CMK (cell line): ENCODE measurements around the gene IRS1.
A peak's percentile ranks its signal among the peaks of the same experiment; 100 is the strongest.

Experiments used
- DNase-seq: peaks from one replicate; pipeline ENCODE4 v3.0.0-alpha.2; 2010; ENCODE audit warnings: low read depth

Gene IRS1

DNA sequence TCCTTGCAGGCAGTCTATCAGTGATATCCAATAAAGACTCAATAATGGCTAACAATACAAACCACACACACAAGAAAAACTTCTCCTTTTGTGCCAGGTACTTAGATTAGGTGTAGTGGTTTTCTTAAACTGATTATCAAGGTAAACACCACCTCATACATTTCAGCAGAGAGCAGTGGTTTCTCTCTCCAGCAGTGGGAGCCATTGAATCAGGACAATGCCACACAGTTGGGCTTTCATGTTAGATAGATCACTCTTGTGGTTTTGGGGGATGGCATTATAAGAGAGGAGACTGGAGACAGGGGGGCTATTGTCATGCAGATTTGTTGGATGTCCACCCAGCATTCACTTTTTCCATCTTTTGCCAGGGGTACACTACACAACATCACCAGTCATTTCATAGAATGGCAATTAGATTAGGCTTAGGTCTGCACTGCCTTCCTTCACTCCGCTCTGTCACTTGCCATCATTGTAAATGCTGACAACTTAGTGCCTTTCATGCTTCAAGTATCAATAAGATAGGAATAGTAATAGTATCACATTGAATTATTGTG is 13.6 kb upstream of the IRS1 start:
- DNase-seq: no peak

DNA sequence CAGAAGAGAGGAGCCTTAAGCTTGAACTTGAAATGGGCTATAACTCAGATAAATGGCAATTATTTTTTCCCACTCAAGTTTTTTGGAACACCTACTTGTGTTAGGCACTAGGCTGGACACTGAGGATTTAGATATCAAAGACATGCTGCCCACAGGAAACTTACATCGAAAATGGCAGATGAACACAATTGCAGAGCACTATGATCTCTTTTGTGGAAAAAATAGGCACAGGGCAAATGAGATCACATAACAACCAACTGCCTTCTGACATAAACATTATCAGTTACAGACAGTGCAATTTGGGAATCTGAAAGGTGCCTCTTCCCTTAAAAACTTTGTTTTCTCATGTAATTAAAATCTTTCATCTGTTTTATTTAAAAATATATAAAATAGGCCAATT is 3.8 kb upstream of the IRS1 start:
- DNase-seq: no peak

DNA sequence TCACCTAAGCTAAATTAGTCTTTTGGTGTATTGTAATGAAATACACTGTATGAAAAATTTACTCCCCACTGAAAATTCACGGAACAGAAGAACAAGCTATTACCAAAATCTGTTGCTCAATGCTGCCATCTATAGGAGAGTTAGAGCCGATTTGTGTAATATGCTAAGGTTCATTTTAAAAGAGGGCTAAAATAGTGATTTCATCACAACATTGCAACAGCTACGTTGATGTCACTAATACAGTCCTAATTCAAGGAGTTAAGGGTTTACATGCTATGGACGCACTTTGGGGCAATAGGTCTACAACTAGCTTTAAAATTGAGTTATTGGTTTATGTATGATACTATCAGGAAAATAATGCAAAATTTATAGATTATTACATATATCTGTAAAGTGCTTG is 3.0 kb upstream of the IRS1 start:
- DNase-seq: no peak

DNA sequence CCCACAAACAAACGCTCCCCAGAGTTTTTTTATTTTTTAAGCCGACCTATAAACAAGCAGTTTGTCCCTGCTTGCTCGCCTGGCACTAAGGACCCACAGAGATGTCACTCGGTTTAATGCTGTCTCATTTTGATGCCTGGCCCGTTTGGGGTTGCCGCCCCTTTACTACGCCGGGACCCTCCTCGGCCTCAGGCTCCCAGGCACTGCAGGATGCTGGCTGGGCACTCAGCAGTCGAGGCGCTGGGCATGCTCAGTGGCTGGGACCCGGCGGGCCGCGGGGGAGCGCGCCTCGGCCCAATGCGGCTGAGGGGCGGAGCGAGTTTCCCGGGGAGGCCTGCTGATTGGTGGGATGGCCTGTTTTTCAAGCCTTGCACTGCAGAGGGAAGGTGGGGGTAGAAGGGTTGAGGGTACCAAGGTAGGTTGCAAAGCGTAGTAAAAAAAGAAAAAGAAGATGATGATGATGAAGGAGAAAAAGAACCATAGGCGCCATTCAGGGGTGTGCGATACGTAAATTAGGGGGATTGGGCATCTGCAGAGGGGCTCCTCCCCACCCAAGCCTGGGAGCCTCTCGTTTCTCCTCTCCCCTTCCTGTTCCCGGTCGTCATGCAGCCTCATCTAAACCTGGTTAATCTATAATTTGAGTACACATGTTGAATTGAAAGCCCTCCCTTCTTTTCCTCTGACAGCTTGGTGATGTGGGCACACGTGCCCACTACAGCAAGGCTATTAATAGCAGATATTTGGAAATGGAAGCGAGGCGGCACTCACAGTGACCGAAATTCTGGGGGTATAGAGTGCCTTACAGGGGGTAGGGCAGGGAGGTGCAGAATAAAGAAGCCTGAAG is 1.5 kb upstream of the IRS1 start:
- DNase-seq: no peak

DNA sequence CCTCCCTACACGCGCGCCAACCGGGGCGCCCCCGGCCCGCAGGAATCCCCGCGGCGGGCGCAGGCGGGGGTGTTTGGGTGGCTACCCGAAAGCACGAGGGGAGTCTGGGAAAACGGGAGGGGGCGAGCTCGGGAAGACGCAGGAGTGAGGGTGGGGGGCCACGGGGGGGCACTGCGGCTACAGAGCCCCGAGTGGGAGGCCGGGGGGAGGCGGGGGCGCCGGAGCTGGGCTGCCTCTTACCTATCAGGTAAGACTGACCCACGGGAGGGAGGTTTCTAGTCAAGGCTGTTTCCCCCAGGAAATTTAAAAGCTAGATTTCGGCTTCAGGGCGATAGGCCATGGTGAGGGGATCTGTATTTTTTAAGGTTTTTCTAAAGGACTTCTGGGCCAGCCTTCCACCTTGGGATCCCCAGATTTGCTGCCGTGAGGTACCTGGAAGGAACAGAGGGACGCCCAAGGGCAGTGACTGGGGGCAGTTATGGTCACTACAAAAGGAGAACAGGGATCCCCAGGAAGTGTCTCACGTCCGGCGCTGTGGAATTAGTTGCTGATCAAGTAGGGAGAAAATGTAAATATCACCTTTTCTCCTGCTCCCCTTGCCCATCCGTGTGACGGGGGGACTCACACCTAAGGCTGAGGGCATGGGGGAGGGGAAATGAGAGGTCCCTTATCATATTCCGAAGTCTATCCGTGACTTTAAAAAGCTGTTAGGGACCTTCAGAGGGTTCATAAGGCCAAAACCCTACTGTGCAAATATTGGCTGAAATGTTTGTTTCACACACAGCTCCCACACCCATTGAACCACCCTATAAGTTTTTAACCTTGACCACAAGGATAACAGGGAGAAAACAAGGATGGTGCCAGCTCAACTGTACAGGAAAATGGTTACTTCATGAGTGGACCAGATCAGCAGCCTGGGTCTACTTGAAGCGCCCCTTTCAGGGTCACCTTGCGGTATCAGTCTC is 638 bp upstream of the IRS1 start:
- DNase-seq: no peak

DNA sequence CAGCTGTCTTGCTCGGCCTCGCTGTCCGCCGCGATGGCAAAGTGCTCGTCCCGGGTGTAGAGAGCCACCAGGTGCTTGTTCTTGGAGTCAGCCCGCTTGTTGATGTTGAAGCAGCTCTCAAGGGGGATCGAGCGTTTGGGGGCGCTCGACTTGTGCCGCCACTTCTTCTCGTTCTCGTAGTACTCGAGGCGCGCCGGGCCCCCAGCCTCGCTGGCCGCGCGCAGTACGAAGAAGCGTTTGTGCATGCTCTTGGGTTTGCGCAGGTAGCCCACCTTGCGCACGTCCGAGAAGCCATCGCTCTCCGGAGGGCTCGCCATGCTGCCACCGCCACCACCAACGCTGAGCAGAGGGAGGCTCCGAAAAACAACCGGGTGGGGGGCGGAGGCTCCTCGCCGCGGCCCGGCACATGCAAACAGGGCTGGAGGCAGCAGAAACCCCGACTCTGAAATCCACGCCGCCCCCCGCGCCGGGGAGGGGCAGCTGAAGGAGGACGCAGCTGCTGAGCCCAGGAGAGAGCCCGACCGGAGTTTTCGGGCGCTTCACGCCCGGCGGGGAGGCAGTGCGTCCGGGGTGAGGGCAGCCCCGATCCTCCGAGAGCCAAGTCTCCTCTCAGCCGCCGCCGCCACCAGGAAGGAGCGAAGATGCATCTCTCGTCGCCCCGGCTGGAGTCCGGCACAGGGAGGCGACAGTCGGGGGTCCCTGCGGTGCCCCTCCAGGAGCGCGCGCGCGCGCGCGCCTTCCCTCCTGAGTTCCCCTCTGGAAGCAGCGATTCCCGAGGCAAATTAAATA is 1.0 kb downstream of the IRS1 start:
- no peak for DNase-seq

DNA sequence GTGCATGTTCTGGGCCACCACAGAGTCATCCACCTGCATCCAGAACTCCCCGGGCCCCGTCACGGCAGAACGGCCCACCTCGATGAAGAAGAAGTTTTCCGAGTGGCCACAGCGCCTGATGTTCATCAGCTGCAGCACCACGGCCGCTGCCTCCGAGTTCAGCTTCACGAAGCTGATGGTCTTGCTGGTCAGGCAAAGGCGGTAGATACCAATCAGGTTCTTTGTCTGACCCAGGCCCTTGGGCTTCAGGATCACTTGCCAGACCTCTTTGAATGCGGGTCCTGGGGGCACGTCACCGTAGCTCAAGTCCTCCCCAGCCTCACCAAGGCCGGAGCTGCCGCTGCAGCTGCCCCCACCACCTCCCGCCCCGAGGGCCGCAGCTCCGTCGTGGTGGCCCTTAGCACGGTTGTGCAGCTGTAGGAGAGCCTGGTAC is 1.6 kb downstream of the IRS1 start:
- DNase-seq: no peak

DNA sequence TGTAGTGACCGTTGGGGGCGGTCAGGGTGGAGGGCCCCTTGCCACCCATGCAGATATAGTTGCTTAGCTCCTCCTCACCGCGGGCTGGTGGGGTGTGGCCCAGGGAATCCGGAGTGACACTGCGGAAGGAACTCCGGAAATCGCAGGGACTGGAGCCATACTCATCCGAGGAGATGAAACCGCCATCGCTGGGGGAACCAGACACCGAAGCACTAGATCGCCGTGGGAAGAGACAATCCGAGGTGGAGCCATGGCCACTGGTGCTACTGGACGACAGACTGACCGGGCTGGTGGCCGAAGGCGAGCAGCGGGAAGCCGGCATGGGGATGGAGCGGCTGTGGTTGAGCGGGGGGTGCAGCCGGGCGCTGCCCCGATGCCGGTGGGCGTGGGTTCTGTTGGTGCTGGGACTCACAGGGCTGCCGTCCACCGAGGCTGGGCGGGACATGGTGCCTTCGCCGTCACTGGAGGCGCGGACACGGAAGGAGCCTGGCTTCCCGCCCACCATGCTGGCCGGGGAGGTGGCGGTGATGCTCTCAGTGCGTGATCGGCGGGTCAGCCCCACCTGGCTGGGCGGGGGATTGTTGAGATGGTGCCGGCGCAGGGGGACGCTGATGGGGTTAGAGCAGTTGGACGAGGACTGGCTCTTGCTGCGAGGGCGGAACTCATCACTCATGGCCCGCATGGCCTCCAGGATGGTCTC is 2.2 kb downstream of the IRS1 start:
- DNase-seq: no peak

DNA sequence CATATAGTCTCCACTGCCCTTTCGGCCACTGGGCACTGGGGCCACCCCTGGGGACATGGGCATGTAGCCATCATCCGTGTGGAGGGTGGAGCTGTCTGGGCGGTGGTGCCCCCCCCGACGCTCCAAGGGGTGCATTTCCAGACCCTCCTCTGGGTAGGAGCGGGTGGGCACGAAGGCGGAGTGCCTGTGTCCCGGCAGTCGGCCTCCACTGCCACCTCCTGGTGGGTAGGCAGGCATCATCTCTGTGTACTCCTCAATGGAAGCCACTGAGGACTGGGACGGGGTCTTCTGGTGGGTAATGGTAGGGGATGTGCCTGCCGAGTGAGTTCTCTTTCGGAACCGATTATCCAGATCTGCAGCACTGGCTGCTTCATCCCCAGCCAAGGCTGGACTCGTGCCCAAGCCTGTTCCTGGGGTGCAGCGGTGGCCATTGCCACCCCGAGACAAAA is 2.8 kb downstream of the IRS1 start:
- no peak for DNase-seq

DNA sequence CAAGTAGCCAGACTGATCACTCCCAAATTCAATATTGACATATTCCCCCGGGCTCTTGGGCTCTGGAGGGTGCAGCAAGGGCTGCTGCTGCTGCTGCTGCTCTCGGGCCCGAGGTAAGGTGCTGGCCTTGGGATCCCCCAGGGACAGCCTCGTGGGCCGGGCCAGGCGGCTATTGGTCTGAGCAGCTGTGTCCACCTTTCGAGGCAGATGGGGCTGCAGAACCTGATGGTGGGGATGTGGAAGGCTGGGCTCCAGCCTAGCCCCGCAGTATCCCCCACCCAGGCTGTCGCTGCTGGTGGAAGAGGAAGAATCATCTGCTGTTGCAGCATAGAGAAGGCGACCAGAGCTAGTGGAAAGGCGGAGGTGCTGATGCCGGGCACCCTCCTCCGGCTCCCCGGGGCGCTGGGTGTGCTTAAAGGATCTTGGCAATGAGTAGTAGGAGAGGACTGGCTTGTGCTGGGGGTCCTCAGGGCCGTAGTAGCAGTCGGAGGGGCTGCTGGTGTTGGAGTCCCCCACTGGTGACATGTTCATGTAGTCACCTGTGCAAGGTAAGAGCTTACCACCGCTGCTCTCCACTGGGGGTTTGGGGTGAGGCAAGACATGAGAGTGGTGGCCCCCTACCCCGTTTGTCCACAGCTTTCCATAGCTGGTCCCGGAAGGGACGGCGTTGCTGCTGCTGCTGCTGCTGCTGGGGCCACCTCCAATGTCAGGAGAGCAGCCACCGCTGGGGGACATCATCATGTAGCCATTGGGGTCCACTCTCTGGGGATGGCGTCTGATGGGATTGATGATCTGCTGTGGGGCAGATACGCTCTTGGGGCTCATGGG is 3.4 kb downstream of the IRS1 start:
- no peak for DNase-seq

DNA sequence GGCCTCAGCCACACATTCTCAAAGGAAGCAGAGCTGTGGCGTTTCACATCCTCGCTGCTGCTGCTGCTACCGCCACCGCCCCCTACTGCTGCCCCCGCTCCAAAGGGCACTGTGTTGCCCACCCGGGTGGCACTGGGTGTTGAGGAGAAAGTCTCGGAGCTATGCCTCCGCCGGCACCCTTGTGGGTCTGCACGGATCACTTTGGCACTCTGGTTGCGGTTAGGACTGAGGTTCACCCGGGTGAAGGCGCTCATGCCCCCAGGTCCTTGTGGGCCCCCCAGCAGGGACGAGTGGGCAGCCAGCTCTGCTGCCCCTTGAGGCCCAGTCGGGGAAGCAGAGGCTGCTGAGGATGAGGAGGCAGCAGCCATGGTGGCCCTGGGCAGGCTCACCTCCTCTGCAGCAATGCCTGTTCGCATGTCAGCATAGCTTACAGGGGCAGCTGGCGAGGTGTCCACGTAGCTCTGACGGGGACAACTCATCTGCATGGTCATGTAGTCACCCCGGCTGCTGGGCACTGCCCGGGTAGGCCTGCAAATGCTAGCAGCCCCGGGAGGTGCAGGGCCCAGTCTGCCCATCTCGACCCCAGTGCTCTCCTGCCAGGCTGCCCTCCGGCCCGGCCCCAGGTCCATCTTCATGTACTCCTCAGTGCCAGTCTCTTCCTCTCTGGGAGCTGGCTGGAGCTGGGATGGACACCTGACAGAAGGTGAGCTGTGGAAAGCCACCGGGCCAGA is 4.2 kb downstream of the IRS1 start:
- no peak for DNase-seq

DNA sequence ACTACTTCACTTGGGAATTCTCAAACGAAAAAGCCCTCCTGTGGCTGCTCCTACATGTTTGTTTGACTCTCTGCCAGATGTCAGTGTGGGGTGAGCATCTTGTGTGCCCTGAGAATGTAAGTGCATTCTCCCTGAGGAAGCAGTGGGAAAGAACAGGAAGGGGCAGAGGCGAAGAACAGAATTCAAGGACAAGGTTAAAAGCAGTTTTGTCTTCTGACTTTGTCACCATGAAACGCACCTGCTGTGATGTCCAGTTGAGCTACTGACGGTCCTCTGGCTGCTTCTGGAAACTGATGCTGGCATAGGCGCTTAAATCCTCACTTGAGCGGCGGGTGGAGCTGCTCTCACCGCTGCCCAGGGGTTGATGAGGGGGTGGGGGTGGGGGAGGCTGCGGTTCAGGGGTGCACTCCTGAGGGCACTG is 4.9 kb downstream of the IRS1 start:
- DNase-seq: no peak

DNA sequence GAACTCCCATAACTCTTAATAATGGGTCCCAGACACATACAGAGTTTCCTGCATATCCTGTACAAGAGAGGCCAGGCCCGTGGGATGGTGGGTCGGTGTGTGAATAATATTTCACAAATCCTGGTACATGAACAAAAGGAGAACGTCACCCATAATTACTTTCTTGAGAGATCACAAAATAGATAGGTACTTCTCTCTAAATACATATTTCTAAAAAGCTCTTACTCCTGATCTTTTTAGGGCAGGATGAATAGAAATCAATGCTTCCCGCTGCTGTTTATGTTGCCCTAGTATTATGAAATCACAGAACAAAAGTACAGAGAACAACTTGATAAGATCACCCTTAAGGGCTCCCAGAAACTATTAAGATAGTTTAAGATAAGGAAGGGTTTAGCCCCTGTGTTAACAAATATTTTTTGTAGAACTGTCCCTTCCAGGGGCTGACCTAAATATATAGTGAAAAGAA is 5.4 kb downstream of the IRS1 start:
- no peak for DNase-seq

DNA sequence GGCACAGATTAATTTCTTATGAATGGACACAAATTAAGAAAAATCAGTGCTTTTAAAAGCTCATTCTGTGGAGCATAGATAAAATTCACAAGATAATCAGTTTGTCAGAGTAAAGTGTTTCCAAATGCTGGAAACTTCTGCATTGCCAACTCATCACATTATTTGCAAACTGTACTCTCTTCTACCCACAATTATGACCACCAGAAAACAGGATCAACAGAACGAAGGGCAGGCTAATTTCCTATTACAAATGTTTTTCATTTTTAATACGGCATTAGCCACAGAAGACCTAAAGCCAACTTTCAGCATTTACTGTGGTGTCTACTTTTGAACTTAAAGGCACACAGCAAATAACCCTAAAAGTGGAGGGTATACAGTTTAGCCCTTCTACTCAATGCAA is 6.0 kb downstream of the IRS1 start:
- no peak for DNase-seq

DNA sequence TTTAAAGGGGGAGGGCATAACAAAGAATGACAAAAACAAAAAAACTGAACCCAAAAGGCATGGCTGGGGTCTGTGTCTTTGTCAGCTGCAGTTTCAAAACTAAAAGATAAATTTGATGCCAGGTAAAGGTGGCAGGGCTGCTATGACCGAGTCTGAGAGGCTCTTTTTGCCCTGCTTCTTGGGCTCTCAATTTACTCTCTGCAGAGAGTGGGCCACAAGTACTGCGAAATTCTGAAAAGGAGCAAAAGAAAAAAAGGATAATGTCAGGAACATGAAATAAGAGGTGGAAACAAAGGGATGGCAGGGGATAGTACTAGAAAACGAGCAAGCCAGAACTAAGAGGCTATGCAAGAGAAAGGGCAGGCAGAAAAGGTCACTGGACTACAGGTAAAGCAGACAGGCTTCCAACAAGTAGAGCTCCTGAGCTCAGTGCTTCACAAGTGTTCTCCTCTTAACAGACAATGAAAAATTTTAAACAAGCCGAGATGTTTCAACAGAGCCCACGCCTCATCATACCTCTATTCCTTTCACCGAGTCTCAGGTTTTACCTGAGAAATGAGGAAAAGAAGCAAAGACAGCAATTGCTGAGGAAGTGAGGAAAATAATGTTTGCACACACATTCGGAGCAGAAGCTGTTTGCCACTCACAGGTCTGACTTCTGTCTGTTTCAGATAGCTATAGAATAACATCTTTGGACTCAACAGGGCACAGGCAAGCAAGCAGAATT is 7.3 kb downstream of the IRS1 start:
- DNase-seq: no peak

DNA sequence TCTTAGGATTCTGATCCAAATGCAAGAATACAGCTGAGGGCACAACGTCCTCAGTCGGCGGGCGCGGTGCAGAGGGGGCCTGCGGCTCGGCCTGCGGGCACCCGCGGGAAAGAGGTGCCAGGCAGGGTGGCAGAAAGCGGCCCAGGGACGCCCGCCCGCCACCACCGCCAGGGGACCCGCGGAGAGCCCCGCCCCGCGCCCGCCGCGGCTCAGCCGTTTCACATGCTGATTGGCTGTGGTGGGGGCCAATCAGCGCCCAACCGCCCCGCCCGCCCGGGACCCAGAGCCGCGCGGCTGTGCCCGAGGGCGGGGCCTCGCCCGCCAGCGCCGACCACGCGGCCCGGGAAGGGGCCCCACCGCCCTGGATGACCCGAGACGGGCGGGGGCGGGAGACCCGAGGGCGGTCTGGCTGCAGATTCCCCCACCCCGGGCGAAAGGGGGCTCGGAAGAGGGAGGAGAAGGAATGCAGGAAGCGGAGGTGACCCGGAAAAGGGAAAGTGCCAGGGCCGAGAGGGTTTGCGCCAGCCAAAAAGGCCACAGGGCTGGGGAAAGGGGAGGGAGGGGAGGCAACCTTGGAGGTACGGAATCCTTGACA is 8.0 kb downstream of the IRS1 start:
- DNase-seq: peak; percentile 22

DNA sequence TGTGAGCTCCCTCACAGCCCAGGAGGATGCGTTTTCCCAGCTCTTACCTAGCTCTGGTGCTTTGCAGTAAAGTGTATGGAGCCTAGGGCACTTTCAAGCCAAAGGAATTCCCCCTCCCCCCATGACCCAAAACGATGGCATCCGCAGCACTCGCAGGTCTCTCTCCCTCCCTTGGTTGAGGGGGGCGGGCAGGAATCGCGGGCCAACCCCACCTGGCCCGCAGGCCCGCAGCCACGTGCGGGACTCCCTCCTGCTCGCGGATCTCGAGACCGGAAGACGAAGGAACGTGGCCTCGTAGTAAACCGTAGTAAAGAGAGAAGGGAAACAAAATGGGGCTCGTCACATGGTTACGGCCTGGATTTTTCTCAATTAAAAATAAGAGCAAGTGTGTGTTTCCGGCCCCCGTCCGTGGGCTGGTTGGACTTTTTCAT is 8.5 kb downstream of the IRS1 start:
- no peak for DNase-seq

DNA sequence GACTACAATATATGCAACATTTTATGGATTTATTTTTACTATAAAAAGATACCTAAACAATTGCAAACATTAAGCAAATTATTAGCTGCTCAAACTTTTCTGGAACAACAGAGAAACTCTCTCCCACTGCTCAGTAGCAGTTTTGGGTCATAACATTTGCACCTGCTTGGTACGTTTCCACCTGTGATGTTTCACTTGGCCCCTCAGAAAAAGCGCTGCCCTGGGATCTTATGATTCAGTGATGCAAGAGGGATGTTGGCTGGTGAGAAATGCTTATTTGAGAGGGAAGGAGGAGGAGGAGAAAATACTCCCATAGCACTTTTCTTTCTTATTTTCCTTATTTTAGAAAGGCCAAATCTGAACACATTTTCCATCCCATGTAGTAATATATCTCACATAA is 9.2 kb downstream of the IRS1 start:
- no peak for DNase-seq
